Caki2 (cell line): ENCODE data around the gene PDCD4. TPM values are rescaled to one million over a fixed set of nuclear protein-coding genes. Genes with fewer than 3 reads are reported as not detected.
"Not testable (repeated sequence)": the region's sequence is repeated elsewhere in the genome, so short reads cannot be mapped to it uniquely, and the experiment has no call there.

ENCODE experiments used
- DNase-seq: peaks from one replicate; pipeline ENCODE4 v3.0.0-alpha.2; 2015; ENCODE audit warnings: low read depth
- in situ Hi-C: cut with HindIII; loops from 2 replicates; pipeline ENCODE4 v1.10.0; 2016; ENCODE audit warnings: low sequenced_read_pairs, low pct_unique_long_range_greater_than_20kb, mixed read lengths
- total RNA-seq: library from RNA; depleted of rRNA; stranded (reverse); fragments of >200 nt; shearing (Covaris generic); gene quantifications from 2 replicates; pipeline ENCODE4 v1.2.3, GENCODE V29; 2014; ENCODE audit warnings: low replicate concordance

PDCD4 gene
- total RNA-seq, 1 experiment from 2014 or later: 21.7 TPM

DNA sequence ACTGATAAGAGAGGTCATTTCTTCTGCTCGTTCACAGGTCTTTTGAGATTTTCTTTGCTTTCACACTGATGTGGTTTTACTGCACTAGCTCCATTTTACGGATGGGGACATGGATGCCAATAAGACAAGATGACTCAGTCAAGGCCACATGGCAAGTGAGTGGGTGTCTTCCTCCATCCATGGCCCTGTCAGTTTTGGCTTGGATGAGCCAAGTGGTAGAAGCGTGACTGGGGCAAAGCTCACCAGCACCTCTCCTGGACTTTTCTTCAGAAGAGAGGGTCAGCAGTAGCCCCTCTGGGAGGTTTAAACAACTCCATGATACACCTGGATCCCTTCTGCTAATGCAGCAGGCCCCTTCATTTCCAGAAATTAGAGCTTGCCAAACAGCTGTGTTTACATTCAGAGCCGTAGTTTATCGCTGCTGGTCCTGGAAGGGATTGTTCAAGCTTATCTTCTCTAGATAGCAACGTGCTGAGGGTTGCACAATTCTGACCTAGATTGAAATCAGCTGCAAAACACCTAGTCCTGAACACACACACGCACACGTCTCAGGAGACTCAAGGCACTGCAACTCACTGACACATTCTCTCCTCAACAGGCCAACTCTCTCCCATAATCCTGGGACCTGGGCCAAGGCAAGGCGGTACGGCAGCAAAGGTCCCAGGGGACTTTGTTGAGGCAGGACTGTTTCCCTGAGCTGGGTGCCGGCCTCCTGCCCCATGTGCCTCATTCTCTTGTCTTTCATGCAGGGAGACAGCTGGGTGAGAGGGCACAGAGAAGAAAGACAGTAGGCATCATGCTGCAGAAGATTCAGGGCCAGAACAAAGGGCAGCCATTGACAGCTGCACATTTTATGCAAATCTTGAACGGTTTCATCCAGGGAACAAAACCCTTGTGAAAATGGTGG, 14.2 kb upstream of the PDCD4 start:
- DNase-seq: no peak
- in situ Hi-C loops: no loop called here

- in situ Hi-C loops: no loop called here
- DNase-seq: no peak
Measured at GRCh38 chr10:110858297-110858934, 13.3 kb upstream of the PDCD4 start.

DNA sequence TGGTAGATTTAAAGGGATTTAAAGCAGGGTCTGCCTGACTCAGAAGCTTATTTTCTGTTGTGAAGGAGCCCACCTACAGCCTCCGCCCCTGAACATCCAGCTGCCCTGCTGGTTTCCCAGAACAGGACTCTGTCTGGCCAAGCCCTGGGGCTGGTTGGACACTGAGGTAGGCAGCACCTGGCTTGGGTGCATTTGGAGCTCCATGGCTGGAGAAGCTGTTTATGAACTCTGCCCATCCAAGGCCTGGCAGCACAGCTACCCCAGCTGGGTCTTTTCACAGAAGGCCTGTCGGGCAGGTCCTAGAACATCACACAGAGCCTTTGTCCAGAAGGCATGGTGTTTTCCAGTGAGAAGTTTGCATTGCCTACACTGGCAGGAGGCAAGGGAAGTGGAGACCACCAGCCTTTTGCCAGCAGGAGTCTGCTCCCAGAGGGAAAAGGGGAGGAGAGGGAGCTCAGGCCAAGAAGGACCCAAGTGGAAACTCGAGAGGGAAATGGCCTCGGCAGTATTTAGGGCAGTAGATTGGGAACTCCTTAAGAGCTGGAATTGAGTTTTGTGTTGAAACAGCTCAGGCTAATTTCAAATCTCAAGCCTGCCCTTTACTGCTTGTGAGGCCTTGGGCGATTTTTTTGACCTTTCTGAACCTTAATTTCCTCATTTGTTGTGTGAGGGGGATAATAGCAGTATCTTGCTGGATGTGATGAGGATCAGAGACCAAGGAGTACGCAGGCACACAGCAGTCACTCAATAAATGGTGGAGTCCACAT, 12.3 kb upstream of the PDCD4 start:
- no peak for DNase-seq
- in situ Hi-C loops: no loop called here

DNA sequence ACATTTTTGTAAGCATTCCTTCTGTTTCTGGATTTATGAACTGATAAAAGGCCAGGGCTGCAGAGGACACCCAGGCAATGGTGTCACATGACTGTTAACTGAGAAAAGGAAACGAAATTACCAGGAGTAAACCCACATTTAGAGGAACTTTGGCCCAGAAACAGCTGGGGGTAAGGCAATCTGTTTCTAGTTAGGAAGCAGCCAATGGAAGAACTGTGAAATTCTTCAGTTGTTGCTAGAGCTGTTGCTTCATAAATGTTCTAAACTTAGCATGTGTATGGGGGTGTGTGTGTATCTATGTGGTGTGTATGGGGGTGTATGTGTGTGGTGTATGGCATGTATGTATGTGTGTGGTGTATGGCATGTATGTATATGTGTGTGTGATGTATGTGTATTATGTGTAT, 11.8 kb upstream of the PDCD4 start:
- in situ Hi-C loops: no loop called here
- no peak for DNase-seq

DNA sequence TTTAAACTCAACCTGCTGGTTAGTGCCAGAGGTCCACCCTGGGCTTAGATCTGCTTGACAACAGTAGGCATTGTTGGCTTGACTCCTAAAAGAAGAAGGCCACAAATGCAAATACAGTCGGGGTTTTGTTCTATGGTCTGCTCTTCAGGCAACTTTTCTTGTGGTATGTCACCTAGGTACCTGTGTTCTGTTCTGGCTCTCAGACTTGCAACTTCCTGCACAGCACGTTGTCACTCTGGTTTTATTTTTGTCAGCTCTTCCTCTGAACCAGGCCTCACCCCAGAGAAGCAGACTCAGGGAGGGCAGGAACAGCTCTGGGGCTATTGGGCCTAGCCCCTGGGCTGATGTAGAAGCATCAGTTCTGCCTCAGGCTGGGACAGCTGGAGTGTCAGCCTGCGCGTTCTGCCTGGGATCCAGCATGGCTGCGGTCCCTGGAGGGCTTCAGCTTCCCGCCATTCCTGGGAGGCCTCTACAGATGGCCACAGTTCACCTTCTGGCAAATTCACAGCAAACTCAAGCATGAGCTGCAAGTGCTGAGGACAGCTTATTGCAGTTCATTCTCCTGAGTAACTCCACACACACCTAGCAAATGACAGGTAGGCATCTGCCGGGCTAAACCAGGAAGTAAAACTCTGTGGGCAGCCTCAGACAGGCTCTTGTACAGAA, 11.0 kb upstream of the PDCD4 start:
- in situ Hi-C loops: no loop called here

GRCh38 chr10:110861476-110861875, 10.3 kb upstream of the PDCD4 start:
- in situ Hi-C loops: no loop called here
- no peak for DNase-seq

More for the DNA sequence above, 11.0 kb upstream of the PDCD4 start:
- no peak for DNase-seq

DNA sequence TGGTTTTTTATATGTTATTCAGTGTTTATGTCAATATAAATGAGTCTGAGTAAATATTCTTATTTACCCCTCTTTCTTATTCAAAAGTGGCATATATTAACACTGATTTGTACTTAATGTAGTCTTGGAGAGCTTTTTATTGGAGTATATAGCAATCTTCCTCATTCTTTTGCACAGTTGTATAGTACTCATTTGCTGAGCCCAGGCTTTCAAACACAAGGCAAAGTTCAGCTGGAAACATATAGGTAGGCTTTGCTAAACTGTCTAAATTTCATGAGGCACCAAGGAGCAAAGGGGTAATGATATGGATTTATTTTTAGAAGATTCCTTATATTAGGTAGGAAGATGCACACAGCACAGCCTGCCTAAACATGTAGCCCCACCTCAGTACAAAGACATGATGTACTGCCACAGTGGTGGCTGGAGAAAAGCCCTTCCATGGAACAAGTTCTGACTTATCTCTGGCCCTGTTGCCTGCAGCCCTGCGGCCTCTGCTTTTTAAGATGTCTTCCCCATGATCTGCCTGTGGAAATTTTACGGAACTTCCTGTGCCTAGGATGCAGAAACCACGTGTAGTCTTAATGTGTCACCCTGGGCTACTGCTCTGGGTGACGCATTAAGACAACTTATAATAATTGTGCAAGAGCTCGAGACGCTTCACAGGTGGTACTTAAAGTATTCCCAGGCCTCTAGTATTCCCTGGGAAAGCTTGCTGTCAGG, 9.6 kb upstream of the PDCD4 start:
- in situ Hi-C loops: no loop called here
- DNase-seq: no peak

DNA sequence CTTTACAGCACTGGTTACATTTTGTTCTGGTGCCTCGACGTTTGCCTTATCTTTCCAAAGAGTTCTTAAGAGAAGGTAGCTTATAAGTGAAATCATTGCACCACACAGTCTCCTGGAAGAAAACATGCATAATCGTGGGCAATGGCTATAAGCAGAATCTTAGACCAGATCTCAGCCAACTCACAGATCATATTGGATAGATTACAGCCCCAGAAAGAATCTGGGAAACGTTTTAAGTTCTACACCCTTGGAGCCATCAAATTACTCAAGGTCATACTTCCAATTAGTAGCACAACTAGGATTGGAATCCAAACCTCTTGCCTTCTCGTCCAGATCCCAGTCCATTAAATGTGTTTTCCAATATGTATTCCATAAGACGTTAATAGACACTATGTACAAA, 8.8 kb upstream of the PDCD4 start:
- in situ Hi-C loops: no loop called here
- no peak for DNase-seq

GRCh38 chr10:110863361-110863760, 8.4 kb upstream of the PDCD4 start:
- in situ Hi-C loops: no loop called here
- no peak for DNase-seq

DNA sequence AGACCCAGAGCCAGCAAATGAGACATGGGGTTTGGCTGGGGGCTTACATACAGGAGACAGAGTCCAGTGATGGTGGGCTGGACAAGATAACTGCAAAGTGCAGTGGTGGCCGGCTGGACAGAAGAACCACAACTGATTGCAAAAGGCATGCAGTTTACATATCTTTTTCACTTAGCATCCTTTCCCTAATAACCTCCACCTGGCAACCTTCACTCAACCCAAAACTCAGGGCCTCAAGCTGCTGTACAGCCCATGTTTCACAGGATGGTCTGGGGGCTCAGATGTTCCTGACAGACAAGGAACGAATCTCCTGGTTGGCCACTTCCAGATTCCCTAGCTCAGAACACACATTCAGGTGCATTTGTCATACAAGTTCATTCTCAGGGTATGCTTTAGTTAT, 7.8 kb upstream of the PDCD4 start:
- in situ Hi-C loops: no loop called here
- DNase-seq: no peak

DNA sequence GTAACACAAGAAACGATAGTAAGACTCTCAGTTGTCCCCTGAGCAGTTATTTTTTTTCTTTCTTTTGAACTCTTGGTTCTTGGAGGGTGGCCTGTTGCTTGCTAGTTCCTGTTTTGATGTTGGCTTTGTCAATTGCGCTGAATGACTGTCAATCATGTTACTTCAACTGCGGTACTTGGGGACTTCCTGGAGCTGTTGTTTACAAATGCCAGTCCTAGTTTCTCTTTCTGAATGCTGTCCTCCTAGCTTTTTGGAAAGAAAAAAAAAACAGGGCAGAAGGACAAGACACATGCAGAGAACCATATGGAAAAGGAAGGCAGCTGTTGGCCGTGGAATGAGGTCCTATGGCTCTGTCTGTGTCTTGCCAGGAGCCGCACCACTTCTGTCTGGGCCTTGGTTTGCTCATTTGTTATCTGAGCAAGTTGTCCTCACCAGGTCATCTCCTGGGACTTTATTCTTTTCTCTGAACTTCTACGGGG, 7.0 kb upstream of the PDCD4 start:
- in situ Hi-C loops: no loop called here
- DNase-seq: no peak

GRCh38 chr10:110865186-110865808, 6.4 kb upstream of the PDCD4 start:
- in situ Hi-C loops: no loop called here
- DNase-seq: peak; percentile 53

DNA sequence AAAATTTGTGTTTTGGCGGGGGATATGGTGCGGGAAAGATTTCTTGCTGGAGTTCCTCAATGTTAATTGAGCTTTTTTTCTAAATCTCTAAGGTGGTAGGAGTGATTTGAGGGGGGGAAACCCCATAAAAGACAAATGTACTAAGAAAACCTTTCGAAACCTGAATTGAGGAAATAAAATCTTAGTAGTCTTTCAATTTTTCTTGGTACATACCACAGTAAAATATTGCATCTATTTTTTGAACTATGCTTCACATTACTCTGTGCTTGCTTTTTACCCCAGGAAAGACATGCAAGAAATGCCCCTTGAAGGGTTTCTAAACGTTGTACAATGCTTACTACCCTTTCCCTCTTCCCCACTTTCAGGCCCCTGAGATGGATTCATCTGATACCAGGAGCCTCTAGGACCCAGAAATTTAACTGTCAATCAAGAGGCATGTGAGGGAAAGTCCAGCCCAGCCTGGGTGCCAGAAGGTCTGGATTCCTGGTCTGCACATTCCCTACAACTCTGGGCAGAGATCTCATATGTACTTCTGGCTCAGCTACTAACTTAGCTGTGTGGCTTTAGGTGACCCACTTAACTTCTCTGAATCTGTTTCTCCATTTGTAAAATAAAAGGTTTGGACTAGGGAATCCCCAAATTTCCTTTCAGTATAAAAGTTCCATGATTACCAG, 5.8 kb upstream of the PDCD4 start:
- in situ Hi-C loops: no loop called here
- no peak for DNase-seq

GRCh38 chr10:110867011-110867806, 4.5 kb upstream of the PDCD4 start:
- in situ Hi-C loops: not testable (repeated sequence)

GRCh38 chr10:110867807-110868465, 3.8 kb upstream of the PDCD4 start:
- in situ Hi-C loops: no loop called here
- no peak for DNase-seq

More at GRCh38 chr10:110867011-110867806, 4.5 kb upstream of the PDCD4 start:
- not testable (repeated sequence) for DNase-seq

- no peak for DNase-seq
- in situ Hi-C loops: no loop called here
Measured at GRCh38 chr10:110868981-110869380, 2.7 kb upstream of the PDCD4 start.
